Measurements from ENCODE around the gene NR4A2.

Gene NR4A2

GRCh38 chr2:156341452-156342253 is 9.1 kb upstream of the NR4A2 start (continued):
- TF ChIP-seq, protein P1, sequence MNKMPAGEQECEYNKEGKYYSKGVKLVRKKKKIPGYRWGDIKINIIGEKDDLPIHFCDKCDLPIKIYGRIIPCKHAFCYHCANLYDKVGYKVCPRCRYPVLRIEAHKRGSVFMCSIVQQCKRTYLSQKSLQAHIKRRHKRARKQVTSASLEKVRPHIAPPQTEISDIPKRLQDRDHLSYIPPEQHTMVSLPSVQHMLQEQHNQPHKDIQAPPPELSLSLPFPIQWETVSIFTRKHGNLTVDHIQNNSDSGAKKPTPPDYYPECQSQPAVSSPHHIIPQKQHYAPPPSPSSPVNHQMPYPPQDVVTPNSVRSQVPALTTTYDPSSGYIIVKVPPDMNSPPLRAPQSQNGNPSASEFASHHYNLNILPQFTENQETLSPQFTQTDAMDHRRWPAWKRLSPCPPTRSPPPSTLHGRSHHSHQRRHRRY (tag by site-specific recombination; IDR thresholded peaks at IDR 0.05): no peak
- TF ChIP-seq ZNF571 (tag by site-specific recombination; IDR thresholded peaks at IDR 0.05): no peak
- TF ChIP-seq PRDM2 (tag by site-specific recombination; IDR thresholded peaks at IDR 0.05; ENCODE audit: borderline replicate concordance): no peak
- TF ChIP-seq, protein P2, sequence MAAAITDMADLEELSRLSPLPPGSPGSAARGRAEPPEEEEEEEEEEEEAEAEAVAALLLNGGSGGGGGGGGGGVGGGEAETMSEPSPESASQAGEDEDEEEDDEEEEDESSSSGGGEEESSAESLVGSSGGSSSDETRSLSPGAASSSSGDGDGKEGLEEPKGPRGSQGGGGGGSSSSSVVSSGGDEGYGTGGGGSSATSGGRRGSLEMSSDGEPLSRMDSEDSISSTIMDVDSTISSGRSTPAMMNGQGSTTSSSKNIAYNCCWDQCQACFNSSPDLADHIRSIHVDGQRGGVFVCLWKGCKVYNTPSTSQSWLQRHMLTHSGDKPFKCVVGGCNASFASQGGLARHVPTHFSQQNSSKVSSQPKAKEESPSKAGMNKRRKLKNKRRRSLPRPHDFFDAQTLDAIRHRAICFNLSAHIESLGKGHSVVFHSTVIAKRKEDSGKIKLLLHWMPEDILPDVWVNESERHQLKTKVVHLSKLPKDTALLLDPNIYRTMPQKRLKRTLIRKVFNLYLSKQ (tag by site-specific recombination; IDR thresholded peaks at IDR 0.05; ENCODE audit: borderline replicate concordance): no peak
- 0 out of 2 replicates have a peak, but pooled peaks have one; percentile 15 for TF ChIP-seq ZNF692 (tag by site-specific recombination; IDR thresholded peaks at IDR 0.05)
- TF ChIP-seq, protein P3, sequence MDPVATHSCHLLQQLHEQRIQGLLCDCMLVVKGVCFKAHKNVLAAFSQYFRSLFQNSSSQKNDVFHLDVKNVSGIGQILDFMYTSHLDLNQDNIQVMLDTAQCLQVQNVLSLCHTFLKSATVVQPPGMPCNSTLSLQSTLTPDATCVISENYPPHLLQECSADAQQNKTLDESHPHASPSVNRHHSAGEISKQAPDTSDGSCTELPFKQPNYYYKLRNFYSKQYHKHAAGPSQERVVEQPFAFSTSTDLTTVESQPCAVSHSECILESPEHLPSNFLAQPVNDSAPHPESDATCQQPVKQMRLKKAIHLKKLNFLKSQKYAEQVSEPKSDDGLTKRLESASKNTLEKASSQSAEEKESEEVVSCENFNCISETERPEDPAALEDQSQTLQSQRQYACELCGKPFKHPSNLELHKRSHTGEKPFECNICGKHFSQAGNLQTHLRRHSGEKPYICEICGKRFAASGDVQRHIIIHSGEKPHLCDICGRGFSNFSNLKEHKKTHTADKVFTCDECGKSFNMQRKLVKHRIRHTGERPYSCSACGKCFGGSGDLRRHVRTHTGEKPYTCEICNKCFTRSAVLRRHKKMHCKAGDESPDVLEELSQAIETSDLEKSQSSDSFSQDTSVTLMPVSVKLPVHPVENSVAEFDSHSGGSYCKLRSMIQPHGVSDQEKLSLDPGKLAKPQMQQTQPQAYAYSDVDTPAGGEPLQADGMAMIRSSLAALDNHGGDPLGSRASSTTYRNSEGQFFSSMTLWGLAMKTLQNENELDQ (tag by site-specific recombination; IDR thresholded peaks at IDR 0.05; ENCODE audit: low read depth): no peak
- TF ChIP-seq YY1 (tag by site-specific recombination; IDR thresholded peaks at IDR 0.05): no peak; the same call in 1 of the 2 replicates
- no peak for TF ChIP-seq ZNF529 (tag by site-specific recombination; IDR thresholded peaks at IDR 0.05; ENCODE audit: insufficient replicate concordance)
- peak; percentile 51 for TF ChIP-seq ZNF629 (tag by site-specific recombination; IDR thresholded peaks at IDR 0.05)
- TF ChIP-seq ZNF776 (tag by site-specific recombination; IDR thresholded peaks at IDR 0.05; ENCODE audit: borderline replicate concordance): no peak
- peak; percentile 82 for TF ChIP-seq ZBTB17 (tag by site-specific recombination; IDR thresholded peaks at IDR 0.05)
- TF ChIP-seq ZNF366 (tag by site-specific recombination; conservative IDR thresholded peaks at IDR 0.05): peak; percentile 48; the same call in 1 of the 2 replicates
- TF ChIP-seq ZNF202 (tag by site-specific recombination; IDR thresholded peaks at IDR 0.05; ENCODE audit: borderline replicate concordance): no peak
- no peak for TF ChIP-seq TSHZ1 (tag by site-specific recombination; IDR thresholded peaks at IDR 0.05; ENCODE audit: borderline replicate concordance)
- peak; percentile 48; the same call in 1 of the 2 replicates for TF ChIP-seq ZNF335 (tag by site-specific recombination; conservative IDR thresholded peaks at IDR 0.05)
- no peak for TF ChIP-seq HOXA7 (CRISPR knock-in tag; IDR thresholded peaks at IDR 0.05; ENCODE audit: borderline replicate concordance)
- 0 out of 2 replicates have a peak, but pooled peaks have one; percentile 6 for TF ChIP-seq OSR2 (tag by site-specific recombination; IDR thresholded peaks at IDR 0.05)
- peak; percentile 79 for TF ChIP-seq SP3 (tag by site-specific recombination; IDR thresholded peaks at IDR 0.05)
- TF ChIP-seq ELK4 (IDR thresholded peaks at IDR 0.05; ENCODE audit: borderline replicate concordance, low read depth, low read length): no peak
